Dendritic cell treated with granulocyte-macrophage colony-stimulating factor and Interleukin-4, amounts not matched to agents 40 ng/mL and 50 ng/mL, for 4 days (primary cell): ENCODE measurements around the gene DARS1.
A peak's percentile ranks its signal among the peaks of the same experiment; 100 is the strongest.

Experiments
- H3K27ac Mint-ChIP-seq: one replicate; pipeline ENCODE4 v1.8.0; 2022; ENCODE audit warnings: mild to moderate bottlenecking, mixed read lengths
- H3K27me3 Mint-ChIP-seq: one replicate; pipeline ENCODE4 v1.8.0; 2022; ENCODE audit warnings: mild to moderate bottlenecking, mixed read lengths
- H3K36me3 Mint-ChIP-seq: one replicate; pipeline ENCODE4 v1.8.0; 2022; ENCODE audit warnings: low read depth, mixed read lengths
- H3K4me1 Mint-ChIP-seq: one replicate; pipeline ENCODE4 v1.8.0; 2022; ENCODE audit warnings: low read depth, mixed read lengths
- H3K4me3 Mint-ChIP-seq: one replicate; pipeline ENCODE4 v1.8.0; 2022; ENCODE audit warnings: mild to moderate bottlenecking, moderate library complexity, mixed read lengths
- H3K9me3 Mint-ChIP-seq: one replicate; pipeline ENCODE4 v1.8.0; 2022; ENCODE audit warnings: mixed read lengths
- intact Hi-C: fragments of 100-400 bp; cut with micrococcal nuclease; formaldehyde crosslinking; loops from one replicate; pipeline ENCODE4 v1.15.0; 2022

DARS1 gene

DNA sequence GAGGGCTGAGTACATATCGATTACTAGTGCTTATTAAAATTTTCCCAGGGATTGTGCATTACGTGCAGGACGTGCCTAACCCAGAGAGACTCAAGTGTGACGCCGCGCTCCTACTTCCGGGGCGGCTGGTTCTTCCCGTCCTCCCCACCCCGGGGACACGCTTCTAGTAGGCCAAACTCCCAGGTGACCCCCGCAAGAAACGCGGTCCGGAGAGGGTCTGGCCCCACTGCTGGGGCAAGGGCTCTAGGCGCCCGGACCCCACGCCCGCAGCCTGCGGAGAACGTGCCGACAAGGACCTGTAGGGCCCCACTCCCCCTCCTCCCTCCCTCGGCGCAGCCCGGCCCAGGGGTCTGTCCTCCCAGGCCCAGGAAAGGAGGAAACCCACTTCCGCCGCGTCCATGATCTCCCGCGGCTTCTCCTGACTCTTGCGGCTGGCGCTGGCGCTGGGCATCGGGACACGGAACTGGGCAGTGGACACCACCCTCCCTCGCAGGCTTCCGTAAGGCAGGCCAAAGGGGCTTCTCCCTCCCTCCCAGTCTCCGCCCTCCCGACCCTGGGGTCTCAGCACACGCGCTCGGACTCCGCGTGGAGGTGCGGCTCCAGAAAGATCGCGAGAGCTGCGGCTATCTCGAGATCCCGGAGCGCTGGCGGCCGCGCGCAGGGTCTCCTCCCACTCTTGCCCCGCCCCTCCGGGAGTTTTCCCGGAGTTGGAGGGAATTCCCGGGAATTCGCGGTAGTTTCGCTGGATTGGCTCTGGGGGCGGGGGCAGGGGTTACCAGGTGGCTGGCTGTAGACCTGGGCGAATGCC, at the start of gene DARS1:
Gene DARS1 (minus strand): TSS at position 609 of the 808 bp plus-strand sequence. CDS start 158 bp downstream, at position 451.
- H3K4me3 Mint-ChIP-seq = peak within 1 kb of the TSS; percentile 87
- peak within 1 kb of the TSS; percentile 99 for H3K27ac Mint-ChIP-seq
- intact Hi-C loops = loop anchor here (1.0 to 5.0 kb wide), 2 partner anchors 23 to 42 kb away; no protein-coding TSS in a partner anchor
- peaks cover 35% of the 10 kb centered on the region for H3K36me3 Mint-ChIP-seq
- no peaks in the 10 kb centered on the region for H3K9me3 Mint-ChIP-seq
- peaks cover 27% of the 10 kb centered on the region for H3K4me1 Mint-ChIP-seq
- no peaks in the 10 kb centered on the region for H3K27me3 Mint-ChIP-seq

DNA sequence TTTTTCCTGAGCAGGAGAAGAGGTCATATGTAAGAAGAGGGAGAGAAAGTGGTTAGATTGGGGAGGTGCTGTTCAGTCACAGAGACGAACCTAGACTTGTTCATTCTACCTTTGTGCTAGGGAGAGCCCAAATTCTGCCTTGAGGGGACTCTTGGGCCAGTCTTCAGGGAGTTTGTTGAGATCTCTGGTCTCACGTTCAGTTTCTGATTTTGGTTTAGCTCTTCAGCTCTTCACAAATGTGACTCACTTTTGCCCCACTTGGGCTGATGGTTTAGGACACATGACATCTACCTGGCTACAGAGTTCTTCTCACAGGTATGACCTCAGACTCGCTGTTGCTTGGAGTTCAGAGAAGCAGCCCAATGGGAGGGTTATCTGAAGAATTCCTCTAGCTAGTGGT, 49.2 kb upstream of the DARS1 start:
- intact Hi-C loops = no loop called here
- Mint-ChIP-seq H3K27me3 (peaks cover 2% of the 10 kb centered on the region), H3K36me3 (no peaks in the 10 kb centered on the region), H3K4me1 (peaks cover 6% of the 10 kb centered on the region), H3K4me3 (no peak overlapping the region), H3K27ac (no peak overlapping the region), H3K9me3 (peaks cover 15% of the 10 kb centered on the region)

DNA sequence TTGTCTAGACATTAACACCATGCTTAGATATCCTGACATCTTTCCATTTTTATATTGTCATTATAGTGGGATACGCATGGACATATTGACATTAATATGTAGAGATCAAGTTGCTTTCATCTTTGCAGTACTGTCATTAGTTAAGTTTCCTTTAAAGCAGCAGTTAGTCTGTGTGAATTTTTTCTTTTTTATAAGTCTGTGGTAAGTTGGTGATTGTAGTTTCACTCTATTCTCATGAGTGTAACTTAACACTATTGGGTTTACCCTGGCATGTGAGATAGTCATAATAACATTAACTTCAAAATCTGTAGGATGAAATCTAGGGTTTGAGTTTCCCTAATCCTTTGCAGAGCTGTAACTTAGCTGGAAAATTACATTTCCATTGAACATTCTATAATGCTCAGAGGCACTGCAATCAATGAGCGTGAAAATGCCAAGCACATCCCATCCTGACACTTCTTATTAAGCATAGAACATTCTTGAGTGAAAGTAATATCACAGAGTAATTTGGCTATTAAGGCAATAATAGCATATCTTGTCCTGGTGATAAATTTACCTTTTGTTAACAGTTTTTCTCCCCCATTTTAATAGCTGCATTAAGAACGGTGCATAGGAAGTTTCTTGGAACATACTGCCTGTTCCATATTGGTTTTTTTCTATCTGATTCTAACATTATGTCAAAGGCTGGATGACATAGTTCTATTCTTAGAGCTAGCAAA, 47.5 kb upstream of the DARS1 start:
- no peaks in the 10 kb centered on the region for H3K36me3 Mint-ChIP-seq

DNA sequence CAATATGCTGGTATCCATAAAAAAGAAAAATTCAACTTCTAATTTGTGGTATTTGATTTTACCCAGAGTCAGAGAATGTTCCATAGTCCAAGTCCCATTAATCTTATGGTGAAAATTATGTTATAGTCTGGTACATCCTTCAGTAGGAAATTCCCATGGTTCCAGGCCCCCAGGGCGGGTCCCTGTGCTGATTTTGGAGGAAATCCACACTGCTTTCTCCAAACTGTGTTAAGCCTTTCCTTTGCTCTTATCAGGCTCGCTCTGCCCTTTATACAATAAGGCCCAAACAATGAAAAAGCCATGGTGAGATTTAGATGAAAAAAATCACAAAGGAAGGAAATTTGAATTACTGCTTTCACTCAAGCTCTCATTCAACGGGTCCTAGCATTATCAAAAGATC, 46.8 kb upstream of the DARS1 start:
- Mint-ChIP-seq H3K36me3 (no peaks in the 10 kb centered on the region), H3K4me1 (peaks cover 12% of the 10 kb centered on the region), H3K4me3 (no peak overlapping the region), H3K27ac (no peak overlapping the region), H3K9me3 (no peaks in the 10 kb centered on the region), H3K27me3 (peaks cover 2% of the 10 kb centered on the region)
- intact Hi-C loops = no loop called here

More for the DNA sequence above, 47.5 kb upstream of the DARS1 start:
- Mint-ChIP-seq H3K4me1 (peaks cover 12% of the 10 kb centered on the region), H3K27ac (no peak overlapping the region), H3K9me3 (no peaks in the 10 kb centered on the region), H3K27me3 (peaks cover 2% of the 10 kb centered on the region), H3K4me3 (no peak overlapping the region)
- intact Hi-C loops = no loop called here

DNA sequence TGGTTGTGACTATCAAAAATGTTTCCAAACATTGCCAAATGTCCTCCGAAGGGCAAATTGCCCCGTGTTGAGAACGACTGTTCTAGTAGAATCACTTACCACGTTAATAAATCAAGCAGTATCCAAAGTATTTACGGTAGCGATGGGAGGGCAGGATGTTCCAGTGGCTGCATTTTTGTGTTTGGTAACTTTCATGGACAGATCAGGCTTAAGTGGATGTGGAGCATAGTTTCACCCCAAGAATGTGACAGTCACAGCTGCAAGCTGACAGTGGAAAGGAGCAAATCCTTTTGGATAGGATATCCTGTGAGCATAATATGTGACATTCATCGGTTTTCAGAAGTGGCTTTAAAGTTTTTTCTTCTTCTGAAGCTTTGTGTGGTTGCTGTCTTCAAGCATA, 46.3 kb upstream of the DARS1 start:
- H3K9me3 Mint-ChIP-seq = no peaks in the 10 kb centered on the region

DNA sequence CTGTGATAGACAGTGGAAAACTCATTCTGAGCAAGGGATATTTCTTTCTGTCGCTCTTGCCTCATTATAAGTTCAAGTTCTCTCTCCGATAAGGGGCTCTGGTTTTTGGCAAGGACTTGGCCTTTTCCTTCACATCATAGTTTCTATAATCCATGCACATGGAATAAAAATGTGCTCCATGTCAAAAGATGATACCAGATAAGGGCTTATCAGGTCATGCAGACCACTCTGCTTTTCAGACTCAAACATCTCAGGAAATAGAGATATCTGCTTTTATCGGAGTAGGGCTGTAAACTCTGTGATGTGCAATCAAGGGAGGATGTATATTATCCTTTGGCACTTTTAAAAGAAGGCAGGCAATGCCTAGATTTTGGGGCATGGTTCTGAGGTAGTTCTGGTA, 45.0 kb upstream of the DARS1 start:
- Mint-ChIP-seq H3K27me3 (peaks cover 2% of the 10 kb centered on the region), H3K4me3 (no peak overlapping the region)
- intact Hi-C loops = no loop called here

More for the DNA sequence above, 46.3 kb upstream of the DARS1 start:
- intact Hi-C loops = no loop called here
- no peak overlapping the region for H3K4me3 Mint-ChIP-seq
- H3K27me3 Mint-ChIP-seq = peaks cover 2% of the 10 kb centered on the region
- no peak overlapping the region for H3K27ac Mint-ChIP-seq
- H3K4me1 Mint-ChIP-seq = peaks cover 12% of the 10 kb centered on the region
- H3K36me3 Mint-ChIP-seq = no peaks in the 10 kb centered on the region

DNA sequence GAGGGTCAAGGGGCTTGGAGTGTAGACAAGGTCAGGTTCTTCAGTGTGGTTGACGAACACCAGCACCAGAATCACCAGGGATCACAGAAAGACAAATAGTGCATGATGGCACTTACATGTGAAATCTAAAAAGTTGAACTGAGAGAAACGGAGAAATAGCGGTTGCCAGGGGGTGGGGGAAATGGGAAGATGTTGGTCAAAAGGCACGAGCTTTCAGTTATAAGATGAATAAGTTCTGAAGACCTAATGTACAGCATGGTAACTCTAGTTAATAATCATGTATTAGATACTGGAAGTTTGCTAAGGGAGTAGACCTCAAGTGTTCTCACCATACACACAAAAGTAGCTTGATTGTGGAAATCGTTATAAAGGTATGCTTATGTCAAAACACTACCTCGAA, 43.7 kb upstream of the DARS1 start:
- Mint-ChIP-seq H3K4me1 (peaks cover 25% of the 10 kb centered on the region), H3K27me3 (peaks cover 5% of the 10 kb centered on the region), H3K4me3 (no peak overlapping the region), H3K27ac (no peak overlapping the region), H3K36me3 (no peaks in the 10 kb centered on the region), H3K9me3 (no peaks in the 10 kb centered on the region)
- intact Hi-C loops = loop anchor here (5.0 kb wide), 2 partner anchors 42 to 78 kb away; partner anchors contain the start of gene DARS1

More for the DNA sequence above, 45.0 kb upstream of the DARS1 start:
- Mint-ChIP-seq H3K9me3 (no peaks in the 10 kb centered on the region), H3K36me3 (no peaks in the 10 kb centered on the region), H3K4me1 (peaks cover 17% of the 10 kb centered on the region), H3K27ac (no peak overlapping the region)

DNA sequence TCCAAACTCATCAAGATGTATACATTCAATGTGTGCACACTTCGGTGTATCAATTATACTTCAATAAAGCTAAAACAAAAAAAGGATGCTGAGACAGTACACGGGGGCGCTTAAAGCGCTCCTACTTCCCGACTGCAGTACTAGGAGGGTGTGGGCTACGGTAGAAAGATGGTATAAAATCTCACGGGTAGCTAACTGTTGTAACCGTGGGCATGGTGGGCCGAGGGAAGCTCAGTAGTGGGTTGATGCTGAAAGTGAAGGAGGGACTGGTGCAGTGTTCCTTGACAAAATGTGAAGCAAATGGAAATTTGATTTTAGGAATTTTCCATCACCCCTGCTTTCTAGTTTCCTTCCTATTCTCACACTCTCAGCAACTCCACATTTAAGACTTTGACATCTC, 42.6 kb upstream of the DARS1 start:
- intact Hi-C loops = loop anchor here (5.0 kb wide), 2 partner anchors 41 to 79 kb away; partner anchors contain the start of gene DARS1
- Mint-ChIP-seq H3K4me3 (no peak overlapping the region), H3K27me3 (peaks cover 5% of the 10 kb centered on the region), H3K9me3 (no peaks in the 10 kb centered on the region), H3K27ac (no peak overlapping the region), H3K4me1 (peaks cover 37% of the 10 kb centered on the region), H3K36me3 (no peaks in the 10 kb centered on the region)

DNA sequence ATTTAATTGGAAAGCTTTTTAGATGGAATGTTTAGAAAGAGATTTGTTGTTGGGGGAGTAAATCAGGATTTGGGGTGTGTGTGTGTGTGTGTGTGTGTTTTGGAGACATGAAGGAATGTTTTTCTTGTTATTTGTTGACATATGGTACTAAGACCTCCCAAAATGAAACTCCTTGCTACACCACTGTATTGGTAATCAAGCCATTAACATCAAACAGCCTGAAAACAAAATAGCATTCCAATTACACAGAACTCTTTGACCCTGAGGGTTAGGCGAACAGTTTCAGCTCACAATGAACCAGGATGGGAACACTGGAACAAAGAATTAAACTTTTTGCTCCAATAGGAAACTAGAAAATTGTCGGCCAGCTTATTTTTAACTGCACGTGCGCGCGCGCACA, 41.7 kb upstream of the DARS1 start:
- no peaks in the 10 kb centered on the region for H3K9me3 Mint-ChIP-seq
- H3K4me3 Mint-ChIP-seq = no peak overlapping the region
- no peak overlapping the region for H3K27ac Mint-ChIP-seq
- H3K27me3 Mint-ChIP-seq = peaks cover 5% of the 10 kb centered on the region
- intact Hi-C loops = loop anchor here (5.0 kb wide), 2 partner anchors 40 to 80 kb away; partner anchors contain the start of gene DARS1
- H3K4me1 Mint-ChIP-seq = peaks cover 43% of the 10 kb centered on the region
- H3K36me3 Mint-ChIP-seq = no peaks in the 10 kb centered on the region

DNA sequence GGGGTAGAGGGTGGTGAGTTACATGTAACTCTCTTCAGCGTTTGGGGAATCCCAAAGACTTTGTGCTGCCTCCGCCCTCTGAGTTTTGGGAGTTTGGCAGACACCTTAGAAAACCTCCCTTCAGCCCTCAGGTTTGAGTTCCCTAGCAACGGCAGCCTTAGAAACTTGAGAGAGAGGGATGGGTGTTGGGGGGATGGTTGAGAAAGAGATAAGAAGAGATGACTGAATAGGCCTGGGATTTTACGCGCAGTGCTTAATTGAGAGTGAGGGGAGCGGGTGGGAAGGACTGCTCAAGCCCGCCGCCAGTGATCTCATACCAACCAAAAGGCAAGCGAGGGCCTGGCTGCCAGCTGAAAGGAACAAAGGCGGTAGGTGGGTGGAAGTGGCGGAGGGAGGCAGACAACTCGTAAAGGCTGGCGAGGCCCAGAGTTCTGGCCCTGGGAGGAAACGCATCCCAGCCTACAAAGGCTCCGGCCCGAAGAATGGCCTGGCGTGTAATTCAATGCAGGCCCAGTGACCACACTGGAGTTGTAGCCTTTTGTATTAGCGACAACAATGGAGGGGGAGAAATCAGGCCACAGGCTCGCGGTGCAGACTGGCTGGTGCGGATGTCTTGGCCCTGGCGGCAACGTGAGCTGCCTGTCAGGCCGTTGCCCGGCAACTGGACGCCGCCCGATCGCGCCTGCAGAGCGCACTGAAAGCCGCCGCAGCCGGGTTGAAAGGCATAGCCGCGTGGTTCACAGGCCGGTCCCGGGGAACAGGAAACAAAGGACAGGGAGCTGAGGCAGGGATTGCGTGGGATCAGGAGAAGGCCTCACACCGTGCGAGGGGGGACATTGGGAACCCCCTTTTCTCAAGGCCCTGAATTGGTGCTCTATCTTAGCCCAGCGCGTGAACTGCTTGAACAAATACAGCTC, 39.9 kb upstream of the DARS1 start:
- H3K4me3 Mint-ChIP-seq = peak overlapping the region; percentile 13
- intact Hi-C loops = loop anchor here (5.0 kb wide), 2 partner anchors 38 to 82 kb away; partner anchors contain the start of gene DARS1

DNA sequence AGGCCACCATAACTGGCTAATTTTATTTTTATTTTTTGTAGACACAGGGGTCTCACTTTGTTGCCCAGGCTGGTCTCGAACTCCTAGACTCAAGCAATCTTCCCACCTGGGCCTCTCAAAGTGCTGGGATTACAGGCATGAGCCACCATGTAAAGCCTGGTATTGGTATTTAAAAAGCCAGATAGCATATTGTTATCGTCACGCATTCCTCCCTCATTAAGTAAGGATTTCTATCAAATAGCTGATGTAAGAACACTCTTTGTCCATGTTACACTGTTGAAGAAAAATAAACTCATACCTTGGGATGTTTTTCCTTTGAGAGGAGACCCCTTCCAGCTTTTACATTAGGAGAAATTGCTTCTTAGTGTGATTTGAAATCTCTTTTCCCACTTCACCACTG, 39.2 kb upstream of the DARS1 start:
- Mint-ChIP-seq H3K9me3 (no peaks in the 10 kb centered on the region), H3K27ac (peak overlapping the region; percentile 39), H3K4me1 (peaks cover 44% of the 10 kb centered on the region), H3K4me3 (no peak overlapping the region), H3K27me3 (peaks cover 3% of the 10 kb centered on the region), H3K36me3 (no peaks in the 10 kb centered on the region)
- intact Hi-C loops = loop anchor here (5.0 kb wide), 2 partner anchors 37 to 83 kb away; partner anchors contain the start of gene DARS1

More for the DNA sequence above, 39.9 kb upstream of the DARS1 start:
- Mint-ChIP-seq H3K9me3 (no peaks in the 10 kb centered on the region), H3K27ac (peak overlapping the region; percentile 39), H3K4me1 (peaks cover 40% of the 10 kb centered on the region), H3K27me3 (peaks cover 3% of the 10 kb centered on the region), H3K36me3 (no peaks in the 10 kb centered on the region)

DNA sequence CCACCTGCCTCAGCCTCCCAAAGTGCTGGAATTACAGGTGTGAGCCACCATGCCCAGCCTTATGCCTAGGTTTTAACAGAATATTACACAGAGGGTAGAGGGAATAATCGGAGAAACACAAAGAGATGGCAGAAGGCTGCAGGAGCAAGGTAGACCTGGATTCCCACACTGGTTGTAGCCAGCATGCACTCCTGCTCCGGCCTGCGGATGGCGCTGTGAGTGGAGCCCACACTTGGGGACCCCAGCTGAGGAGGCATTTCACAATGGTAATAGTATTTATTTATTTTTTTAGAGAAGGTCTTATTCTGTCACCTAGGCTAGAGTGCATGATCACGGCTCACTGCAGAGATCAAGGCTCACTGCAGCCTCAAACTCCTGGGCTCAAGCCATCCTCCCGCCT, 38.8 kb upstream of the DARS1 start:
- peaks cover 48% of the 10 kb centered on the region for H3K4me1 Mint-ChIP-seq
- intact Hi-C loops = no loop called here
- no peaks in the 10 kb centered on the region for H3K36me3 Mint-ChIP-seq
- H3K27ac Mint-ChIP-seq = no peak overlapping the region
- H3K4me3 Mint-ChIP-seq = no peak overlapping the region
- H3K27me3 Mint-ChIP-seq = peaks cover 3% of the 10 kb centered on the region
- H3K9me3 Mint-ChIP-seq = no peaks in the 10 kb centered on the region

DNA sequence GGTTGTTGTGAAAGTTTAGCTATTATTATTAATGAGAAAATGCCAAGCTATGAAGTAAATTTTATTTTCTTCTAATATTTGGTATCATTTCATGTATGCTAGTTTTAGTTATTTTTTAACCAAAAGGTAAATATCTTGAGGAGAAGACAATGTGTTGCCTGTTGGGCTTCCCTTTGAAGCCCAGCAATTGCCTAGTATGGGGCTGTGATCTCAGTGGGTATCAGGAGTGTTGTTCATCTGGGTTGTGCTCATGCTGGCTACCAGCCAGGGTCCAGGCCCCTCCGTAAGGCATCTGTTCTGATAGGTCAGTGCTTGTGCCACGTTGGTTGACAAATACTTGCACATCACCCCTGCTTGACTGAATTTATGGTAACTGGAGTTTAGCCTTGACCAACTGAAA, 38.0 kb upstream of the DARS1 start:
- intact Hi-C loops = no loop called here
- Mint-ChIP-seq H3K36me3 (no peaks in the 10 kb centered on the region), H3K27me3 (peaks cover 3% of the 10 kb centered on the region), H3K4me1 (peaks cover 49% of the 10 kb centered on the region), H3K27ac (peak overlapping the region; percentile 4), H3K9me3 (no peaks in the 10 kb centered on the region), H3K4me3 (no peak overlapping the region)
